ENCODE data around the gene HSD17B1.

DNA sequence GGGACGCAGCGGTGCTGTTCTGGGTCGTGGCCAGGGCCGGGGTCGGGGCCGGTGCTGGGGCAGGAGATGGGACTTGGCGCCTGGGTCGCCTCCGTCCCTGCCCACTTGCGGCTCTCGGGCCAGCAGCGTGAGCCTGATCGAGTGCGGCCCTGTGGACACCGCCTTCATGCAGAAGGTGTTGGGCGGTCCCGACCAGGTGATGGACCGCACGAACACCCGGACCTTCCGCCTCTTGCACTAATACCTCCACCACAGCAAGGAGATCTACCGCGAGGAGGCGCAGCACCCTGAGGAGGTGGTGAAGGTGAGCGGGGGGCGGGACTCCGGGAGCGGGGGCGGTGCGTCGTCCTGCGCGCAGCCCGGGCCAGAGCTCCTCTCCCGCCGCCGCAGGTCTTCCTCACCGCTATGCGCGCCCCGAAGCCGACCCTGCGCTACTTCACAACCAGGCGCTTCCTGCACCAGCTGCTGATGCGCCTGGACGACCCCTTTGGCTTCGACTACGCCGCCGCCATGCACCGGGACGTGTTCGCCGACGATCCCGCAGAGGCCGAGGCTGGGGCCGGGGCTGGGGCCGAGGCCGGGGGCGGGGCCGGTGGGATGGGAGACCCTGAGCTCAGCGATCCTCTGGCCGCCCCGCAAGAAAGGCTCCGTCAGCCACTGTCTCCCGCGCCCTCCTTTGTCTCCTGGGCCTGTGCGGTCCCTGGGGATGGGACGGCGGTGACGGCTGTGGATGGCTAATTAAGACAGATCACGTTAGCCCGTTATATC, 4.5 kb upstream of the HSD17B1 start:
- TF ChIP-seq, protein P1, sequence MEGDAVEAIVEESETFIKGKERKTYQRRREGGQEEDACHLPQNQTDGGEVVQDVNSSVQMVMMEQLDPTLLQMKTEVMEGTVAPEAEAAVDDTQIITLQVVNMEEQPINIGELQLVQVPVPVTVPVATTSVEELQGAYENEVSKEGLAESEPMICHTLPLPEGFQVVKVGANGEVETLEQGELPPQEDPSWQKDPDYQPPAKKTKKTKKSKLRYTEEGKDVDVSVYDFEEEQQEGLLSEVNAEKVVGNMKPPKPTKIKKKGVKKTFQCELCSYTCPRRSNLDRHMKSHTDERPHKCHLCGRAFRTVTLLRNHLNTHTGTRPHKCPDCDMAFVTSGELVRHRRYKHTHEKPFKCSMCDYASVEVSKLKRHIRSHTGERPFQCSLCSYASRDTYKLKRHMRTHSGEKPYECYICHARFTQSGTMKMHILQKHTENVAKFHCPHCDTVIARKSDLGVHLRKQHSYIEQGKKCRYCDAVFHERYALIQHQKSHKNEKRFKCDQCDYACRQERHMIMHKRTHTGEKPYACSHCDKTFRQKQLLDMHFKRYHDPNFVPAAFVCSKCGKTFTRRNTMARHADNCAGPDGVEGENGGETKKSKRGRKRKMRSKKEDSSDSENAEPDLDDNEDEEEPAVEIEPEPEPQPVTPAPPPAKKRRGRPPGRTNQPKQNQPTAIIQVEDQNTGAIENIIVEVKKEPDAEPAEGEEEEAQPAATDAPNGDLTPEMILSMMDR (IDR thresholded peaks at IDR 0.05; ENCODE audit: low read length): peak; percentile 76
- TF ChIP-seq EZH2 (IDR thresholded peaks at IDR 0.05; ENCODE audit: borderline replicate concordance, low read length): no peak
